Endothelial cell of umbilical vein (primary cell): ENCODE results near the gene LARP1.

ENCODE experiments used
- EZH2 ChIP-seq: IDR thresholded peaks from 2 replicates; pipeline ENCODE4 v1.6.1; 2012; ENCODE audit warnings: borderline replicate concordance, low read depth, mild to moderate bottlenecking, moderate library complexity, low read length, inconsistent platforms; ENCODE audit not compliant: severe bottlenecking
- GATA2 ChIP-seq: IDR thresholded peaks from 2 replicates; pipeline ENCODE4 v1.7.0; 2011; ENCODE audit warnings: low read depth, mild to moderate bottlenecking, moderate library complexity, mixed read lengths, low read length; ENCODE audit not compliant: insufficient read length, insufficient read depth
- MYC ChIP-seq: IDR thresholded peaks from one replicate; pipeline ENCODE4 v1.6.1; 2011; ENCODE audit warnings: mild to moderate bottlenecking, low read depth, low read length
- POLR2A ChIP-seq: IDR thresholded peaks from 2 replicates; pipeline ENCODE4 v1.6.1; 2012; ENCODE audit warnings: low read depth, mild to moderate bottlenecking, control low read depth, low read length
- POLR2AphosphoS5 ChIP-seq: IDR thresholded peaks from 2 replicates; pipeline ENCODE4 v1.6.1; 2012; ENCODE audit warnings: low read depth, mild to moderate bottlenecking, control low read depth, low read length, moderate library complexity; ENCODE audit not compliant: insufficient read depth
- TF ChIP-seq, protein P1 (sequence below), 2 donors: IDR thresholded peaks; 1 replicate in 1 of 2; 2 replicates in 1 of 2; pipeline ENCODE4 v1.5.1; 2011; ENCODE audit warnings: low read length in 2 of 2, mild to moderate bottlenecking in 2 of 2, moderate library complexity in 2 of 2, control low read depth in 1 of 2, inconsistent platforms in 1 of 2, low read depth in 1 of 2; ENCODE audit not compliant: insufficient read depth in 1 of 2; ENCODE audit errors: extremely low read depth in 1 of 2
- TF ChIP-seq, protein P2 (sequence below): IDR thresholded peaks from 2 replicates; pipeline ENCODE4 v1.6.1; 2011; ENCODE audit not compliant: insufficient read depth, insufficient read length

DNA sequence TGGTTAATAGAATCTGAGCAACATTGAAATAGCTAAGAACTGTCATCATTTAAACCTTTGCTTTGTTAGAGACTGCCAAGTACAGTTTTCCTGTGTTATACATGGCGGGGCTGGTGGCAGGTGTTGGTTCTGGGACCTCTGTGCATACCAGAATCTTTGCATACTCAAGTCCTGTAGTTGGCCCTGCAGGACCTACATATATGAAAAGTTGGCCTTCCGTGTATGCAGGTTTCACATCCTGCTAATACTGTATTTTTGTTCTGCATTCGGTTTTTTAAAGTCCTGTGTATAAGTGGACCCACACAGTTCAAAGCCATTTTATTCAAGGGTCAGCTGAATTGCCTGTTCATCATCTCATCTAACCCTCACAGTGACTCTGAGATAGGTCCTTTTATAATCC, 36.4 kb downstream of the LARP1 start:
- TF ChIP-seq, protein P1, sequence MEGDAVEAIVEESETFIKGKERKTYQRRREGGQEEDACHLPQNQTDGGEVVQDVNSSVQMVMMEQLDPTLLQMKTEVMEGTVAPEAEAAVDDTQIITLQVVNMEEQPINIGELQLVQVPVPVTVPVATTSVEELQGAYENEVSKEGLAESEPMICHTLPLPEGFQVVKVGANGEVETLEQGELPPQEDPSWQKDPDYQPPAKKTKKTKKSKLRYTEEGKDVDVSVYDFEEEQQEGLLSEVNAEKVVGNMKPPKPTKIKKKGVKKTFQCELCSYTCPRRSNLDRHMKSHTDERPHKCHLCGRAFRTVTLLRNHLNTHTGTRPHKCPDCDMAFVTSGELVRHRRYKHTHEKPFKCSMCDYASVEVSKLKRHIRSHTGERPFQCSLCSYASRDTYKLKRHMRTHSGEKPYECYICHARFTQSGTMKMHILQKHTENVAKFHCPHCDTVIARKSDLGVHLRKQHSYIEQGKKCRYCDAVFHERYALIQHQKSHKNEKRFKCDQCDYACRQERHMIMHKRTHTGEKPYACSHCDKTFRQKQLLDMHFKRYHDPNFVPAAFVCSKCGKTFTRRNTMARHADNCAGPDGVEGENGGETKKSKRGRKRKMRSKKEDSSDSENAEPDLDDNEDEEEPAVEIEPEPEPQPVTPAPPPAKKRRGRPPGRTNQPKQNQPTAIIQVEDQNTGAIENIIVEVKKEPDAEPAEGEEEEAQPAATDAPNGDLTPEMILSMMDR (IDR thresholded peaks at IDR 0.05; ENCODE audit: extremely low read depth in 1 of 2, insufficient read depth in 1 of 2, low read depth in 1 of 2, low read length in 2 of 2): no peak
- no peak for TF ChIP-seq GATA2
- TF ChIP-seq EZH2: no peak
- TF ChIP-seq, protein P2, sequence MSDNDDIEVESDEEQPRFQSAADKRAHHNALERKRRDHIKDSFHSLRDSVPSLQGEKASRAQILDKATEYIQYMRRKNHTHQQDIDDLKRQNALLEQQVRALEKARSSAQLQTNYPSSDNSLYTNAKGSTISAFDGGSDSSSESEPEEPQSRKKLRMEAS: no peak
- no peak for TF ChIP-seq POLR2A
- no peak for TF ChIP-seq MYC
- no peak for TF ChIP-seq POLR2AphosphoS5
